ENCODE data around the gene ATPAF2.

ATPAF2 gene

GRCh38 chr17:18038149-18038850 lies 668 bp downstream of the ATPAF2 start:
- no peak for DNase-seq

- DNase-seq = no peak
Observed at GRCh38 chr17:18037486-18037885, 1.5 kb downstream of the ATPAF2 start.

GRCh38 chr17:18035704-18036103 lies 3.3 kb downstream of the ATPAF2 start:
- no peak for DNase-seq

- peak; percentile 94 for DNase-seq
Observed at GRCh38 chr17:18033442-18034099, 5.4 kb downstream of the ATPAF2 start.

- DNase-seq = no peak
Observed at GRCh38 chr17:18031955-18032354, 7.0 kb downstream of the ATPAF2 start.

GRCh38 chr17:18028952-18029540 lies 9.9 kb downstream of the ATPAF2 start:
- DNase-seq = no peak

GRCh38 chr17:18028114-18028951 lies 10.6 kb downstream of the ATPAF2 start:
- no peak for DNase-seq

- DNase-seq = peak; percentile 88
Observed at GRCh38 chr17:18027280-18027679, 11.7 kb downstream of the ATPAF2 start.

GRCh38 chr17:18025945-18026776 lies 12.8 kb downstream of the ATPAF2 start:
- DNase-seq = peak; percentile 95

- DNase-seq = no peak
Observed at GRCh38 chr17:18025241-18025944, 13.6 kb downstream of the ATPAF2 start.

- no peak for DNase-seq
Observed at GRCh38 chr17:18021372-18021771, 17.6 kb downstream of the ATPAF2 start.

GRCh38 chr17:18020971-18021370 lies 18.0 kb downstream of the ATPAF2 start:
- DNase-seq = no peak

GRCh38 chr17:18019838-18020154 lies 19.2 kb downstream of the ATPAF2 start:
- no peak for DNase-seq

- DNase-seq = no peak
Observed at GRCh38 chr17:18018411-18018921, 20.5 kb downstream of the ATPAF2 start.

GRCh38 chr17:18017958-18018357 lies 21.0 kb downstream of the ATPAF2 start:
- no peak for DNase-seq

GRCh38 chr17:18016426-18016825 lies 22.5 kb downstream of the ATPAF2 start:
- no peak for DNase-seq

- DNase-seq = no peak
Observed at GRCh38 chr17:18015593-18015992, 23.4 kb downstream of the ATPAF2 start.

GRCh38 chr17:18014006-18014405 lies 25.0 kb downstream of the ATPAF2 start:
- DNase-seq = no peak

GRCh38 chr17:18011286-18011685 lies 27.7 kb downstream of the ATPAF2 start:
- DNase-seq = no peak

GRCh38 chr17:18009609-18010420 lies 29.2 kb downstream of the ATPAF2 start:
- DNase-seq = no peak
